Heart left ventricle (tissue), 16 donors: ENCODE data around the gene SIGMAR1. TPM values are rescaled to one million over a fixed set of nuclear protein-coding genes. Genes with fewer than 3 reads are reported as not detected.

Experiments
- ATAC-seq, 4 donors: fragments of 200-7000 bp; cut with Tn5 transposase; one replicate each; pipeline ENCODE4 v1.9.1; 2020 to 2022; ENCODE audit warnings: moderate library complexity in 4 of 4, mild to moderate bottlenecking in 3 of 4, moderate number of reproducible peaks in 1 of 4
- DNase-seq, 5 donors: peaks; one replicate each; pipeline ENCODE4 v3.0.0-alpha.2; 2020
- H3K27ac ChIP-seq, 12 donors: fragments of 200-600 bp; sonication (generic) in 4 of 12; one replicate each; pipeline versions ENCODE4 v1.5.0 to v1.8.0; 2016 to 2022; ENCODE audit warnings: mild to moderate bottlenecking in 2 of 12
- H3K27me3 ChIP-seq, 9 donors: fragments of 200-600 bp; sonication (generic) in 2 of 9; one replicate each; pipeline versions ENCODE4 v1.5.1 to v1.8.0; 2016 to 2022; ENCODE audit warnings: mild to moderate bottlenecking in 3 of 9
- H3K36me3 ChIP-seq, 9 donors: fragments of 200-600 bp; sonication (generic) in 2 of 9; one replicate each; pipeline versions ENCODE4 v1.5.0 to v1.8.0; 2018 to 2022; ENCODE audit warnings: mild to moderate bottlenecking in 2 of 9
- H3K4me1 ChIP-seq, 12 donors: fragments of 200-600 bp; sonication (generic) in 4 of 12; one replicate each; pipeline versions ENCODE4 v1.5.0 to v1.8.0; 2016 to 2022; ENCODE audit warnings: mild to moderate bottlenecking in 3 of 12
- H3K4me3 ChIP-seq, 12 donors: fragments of 200-600 bp; sonication (generic) in 4 of 12; one replicate each; pipeline versions ENCODE4 v1.5.0 to v1.8.0; 2017 to 2022; ENCODE audit warnings: mild to moderate bottlenecking in 9 of 12, moderate library complexity in 4 of 12
- H3K9me3 ChIP-seq, 12 donors: fragments of 200-600 bp; sonication (generic) in 4 of 12; one replicate each; pipeline versions ENCODE4 v1.5.0 to v1.8.0; 2016 to 2022; ENCODE audit warnings: mild to moderate bottlenecking in 1 of 12
- POLR2A ChIP-seq, 2 donors: fragments of 450-650 bp; IDR thresholded peaks; one replicate each; pipeline ENCODE4 v1.6.1; 2017; ENCODE audit warnings: antibody characterized with exemption in 2 of 2, mild to moderate bottlenecking in 2 of 2, moderate library complexity in 2 of 2
- WGBS, 4 donors: extraction: QIAGEN DNeasy Blood & Tissue Kit in 2 of 4; methylation state at CpG; one replicate each; pipeline versions ENCODE4 v1.1.5 to v1.1.7; 2013 to 2018; 5-methylcytosine and 5-hydroxymethylcytosine counted together
- intact Hi-C, 10 donors: fragments of 100-400 bp; cut with DNase I; formaldehyde crosslinking; loops; one replicate each; pipeline versions ENCODE4 v1.11.1 to v1.14.2; 2022
- long read RNA-seq, 3 donors: library from polyadenylated mRNA; unstranded; transcript quantifications; one replicate each; pipeline ENCODE4 v2.0.0, GENCODE V29; 2020 to 2021
- polyA plus RNA-seq, 2 donors: library from polyadenylated mRNA; stranded (reverse); fragments of 200-250 nt; gene quantifications; one replicate each; pipeline ENCODE4 v1.2.3, GENCODE V29; 2013
- total RNA-seq, 9 donors: library from RNA; depleted of rRNA in 2 of 9; stranded (reverse); fragments of >200 nt in 2 of 9; fragmentation: NEBNext Ultra II Directional in 3 of 9; extraction: Animal tissue kit (Norgen Biotek cat#: 25700) in 3 of 9; gene quantifications; one replicate each; pipeline versions ENCODE4 v1.1.0 to v1.2.4, GENCODE V29; 2016 to 2023
- TF ChIP-seq, protein P1 (sequence below), 12 donors: fragments of 200-600 bp; sonication (generic) in 4 of 12; IDR thresholded peaks; one replicate each; pipeline versions ENCODE4 v1.5.0 to v1.8.0; 2018 to 2022; ENCODE audit warnings: antibody characterized with exemption in 12 of 12, mild to moderate bottlenecking in 5 of 12
- donor health status: ischemic (EF 13 %, LVEDD 7.1; RV severe dilation, severe dysfunction).
- donor health status: healthy with polysubstance abuse.
- donor health status: DM: no; HTN: yes; CAD: no.
- donor health status: DM: no; HTN: no; CAD: no.
- donor health status: ischemic (EF 25% LVEDD 6.9; RV normal size, moderate dysfunction).
- donor health status: ischemic (EF 25% LVEDD 5.7; RV mildly dilated, moderate dysfunction).
- donor health status: healthy.
- donor health status: DM: yes; HTN: yes; CAD: no.
- donor health status: ischemic (EF 35%, LVEDD 5.7; RV mildly dilated, moderate dysfunction).
- donor health status: nonischemic (EF 11% LVEDD 7.7; RV severe dilation, severe dysfunction).
- donor health status: DM: yes; HTN: yes; CAD: no.
- donor health status: PGD.
- donor health status: ischemic (EF 29% LVEDD 5.4; RV normal size, mild dysfunction).
- donor health status: nonischemic (EF 23%, LVEDD 6.1; RV moderate dilation, normal function).

Gene SIGMAR1
- total RNA-seq, result 10 to 100 TPM; 17.0 to 40.8 (median 24.9) TPM
- 10 to 100 TPM; 21.1 to 55.3 TPM for polyA plus RNA-seq
- long read RNA-seq, donor 1, transcript SIGMAR1-201 (4 exons, 1,656 nt), result major isoform, 36 of 45 reads
- long read RNA-seq, donor 1, partial matches to known transcripts, result 0 of 45 reads
- long read RNA-seq, donor 1, other reads (novel, unspliced or antisense), result 7 of 45 reads
- long read RNA-seq, donor 2, transcript SIGMAR1-202 (4 exons, 1,582 nt), result minor isoform, 5 of 224 reads
- long read RNA-seq, donor 2, transcript SIGMAR1-203 (3 exons, 1,743 nt), result minor isoform, 5 of 224 reads
- long read RNA-seq, donor 2, transcript SIGMAR1-207 (3 exons, 610 nt), result minor isoform, 6 of 224 reads
- long read RNA-seq, donor 2, transcript SIGMAR1-201 (4 exons, 1,656 nt), result major isoform, 193 of 224 reads
- long read RNA-seq, donor 2, partial matches to known transcripts, result 2 of 224 reads
- long read RNA-seq, donor 2, other reads (novel, unspliced or antisense), result 12 of 224 reads
- long read RNA-seq, donor 3, transcript SIGMAR1-201 (4 exons, 1,656 nt), result major isoform, 39 of 50 reads
- long read RNA-seq, donor 3, partial matches to known transcripts, result 0 of 50 reads
- long read RNA-seq, donor 3, other reads (novel, unspliced or antisense), result 8 of 50 reads

DNA sequence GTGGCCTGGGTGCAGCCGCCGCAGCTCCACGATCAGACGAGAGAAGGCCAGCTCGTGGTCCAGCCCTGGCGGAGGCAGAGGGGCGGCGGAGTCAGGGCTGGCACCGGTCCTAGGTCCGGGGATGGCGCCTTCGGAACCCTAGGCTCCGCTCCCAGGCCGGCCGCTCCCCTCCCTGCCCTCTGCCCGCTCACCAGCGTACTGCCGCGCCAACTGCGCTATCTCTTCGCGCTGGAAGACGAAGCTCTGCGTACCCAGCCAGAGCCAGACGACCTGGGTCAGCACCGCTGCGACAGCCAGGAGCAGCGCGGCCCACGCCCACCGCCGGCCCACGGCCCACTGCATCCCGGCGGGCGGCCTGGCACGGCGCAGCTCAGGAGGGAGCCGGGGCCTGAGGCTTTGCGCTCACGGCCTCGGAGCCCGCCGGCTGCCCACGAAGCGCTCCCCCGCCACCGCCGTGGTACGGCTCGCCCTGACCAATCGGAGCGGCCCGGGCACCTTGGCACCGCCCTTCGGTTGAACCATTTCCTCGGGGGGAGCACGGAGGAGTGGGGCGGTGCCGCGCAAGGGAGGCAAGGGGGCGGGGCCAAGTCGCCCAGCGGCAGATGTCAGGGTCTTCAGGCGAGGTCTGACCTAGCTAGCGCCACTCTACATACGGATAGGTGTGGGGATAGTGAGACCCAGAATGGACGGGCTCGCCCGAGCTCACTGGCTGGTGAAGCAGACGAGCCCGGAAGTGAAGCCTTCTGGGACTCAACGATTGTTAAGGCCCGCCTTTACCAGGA is at the start of gene SIGMAR1:
TSS of gene SIGMAR1 (minus strand) at position 432 of the 782 bp plus-strand sequence. CDS start at position 342, 90 bp downstream.
- intact Hi-C loops, result no loop called here
- DNase-seq (peak; percentile 94 to 98 (median 96)), ATAC-seq (peak; percentile 91 to 97 (median 97))
- peak within 1 kb of the TSS; percentile 39 to 83 (median 74) for H3K4me3 ChIP-seq
- 0 to 1% (median 0%) methylated on average over 1 to 74 of the region's 74 CpGs for WGBS, 4 donors
- peaks cover 0 to 27% (median 19%) of the 10 kb centered on the region in 12 donors for H3K4me1 ChIP-seq
- no peaks in the 10 kb centered on the region for H3K27me3 ChIP-seq
- H3K36me3 ChIP-seq, result peaks cover 0 to 8% (median 0%) of the 10 kb centered on the region in 9 donors
- TF ChIP-seq, protein P1, sequence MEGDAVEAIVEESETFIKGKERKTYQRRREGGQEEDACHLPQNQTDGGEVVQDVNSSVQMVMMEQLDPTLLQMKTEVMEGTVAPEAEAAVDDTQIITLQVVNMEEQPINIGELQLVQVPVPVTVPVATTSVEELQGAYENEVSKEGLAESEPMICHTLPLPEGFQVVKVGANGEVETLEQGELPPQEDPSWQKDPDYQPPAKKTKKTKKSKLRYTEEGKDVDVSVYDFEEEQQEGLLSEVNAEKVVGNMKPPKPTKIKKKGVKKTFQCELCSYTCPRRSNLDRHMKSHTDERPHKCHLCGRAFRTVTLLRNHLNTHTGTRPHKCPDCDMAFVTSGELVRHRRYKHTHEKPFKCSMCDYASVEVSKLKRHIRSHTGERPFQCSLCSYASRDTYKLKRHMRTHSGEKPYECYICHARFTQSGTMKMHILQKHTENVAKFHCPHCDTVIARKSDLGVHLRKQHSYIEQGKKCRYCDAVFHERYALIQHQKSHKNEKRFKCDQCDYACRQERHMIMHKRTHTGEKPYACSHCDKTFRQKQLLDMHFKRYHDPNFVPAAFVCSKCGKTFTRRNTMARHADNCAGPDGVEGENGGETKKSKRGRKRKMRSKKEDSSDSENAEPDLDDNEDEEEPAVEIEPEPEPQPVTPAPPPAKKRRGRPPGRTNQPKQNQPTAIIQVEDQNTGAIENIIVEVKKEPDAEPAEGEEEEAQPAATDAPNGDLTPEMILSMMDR (IDR thresholded peaks at IDR 0.05), result peak in 2 of 12 donors; percentile 12 to 13
- peak in 1 of 2 donors; percentile 86 for TF ChIP-seq POLR2A (IDR thresholded peaks at IDR 0.05)
- H3K27ac ChIP-seq, result peak within 1 kb of the TSS; percentile 41 to 93 (median 86)
- H3K9me3 ChIP-seq, result no peaks in the 10 kb centered on the region

DNA sequence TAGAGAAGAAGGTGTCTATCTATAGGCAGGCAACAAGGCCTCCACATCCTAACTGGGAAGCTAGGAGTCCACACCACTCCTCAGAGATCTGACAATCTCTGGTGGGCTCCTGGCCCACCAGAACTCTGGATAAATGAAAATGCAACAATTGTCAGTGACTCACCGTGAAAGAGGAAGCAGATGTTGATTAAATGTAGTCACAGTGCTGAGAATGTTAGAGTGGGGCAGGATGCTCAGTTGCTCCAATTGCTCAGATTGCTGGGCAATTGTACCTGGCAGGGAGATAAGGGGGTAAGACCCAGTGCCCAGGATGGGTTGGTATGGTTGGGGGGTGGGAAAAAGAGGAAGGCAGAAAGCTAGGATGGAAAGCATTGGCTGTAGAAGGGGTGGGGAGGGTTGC is 49.1 kb upstream of the SIGMAR1 start:
- no peak for DNase-seq
- no peak for TF ChIP-seq POLR2A (IDR thresholded peaks at IDR 0.05)
- TF ChIP-seq, protein P1 (IDR thresholded peaks at IDR 0.05), result no peak
- Histone ChIP-seq H3K27ac (peak overlapping the region in 1 of 12 donors; percentile 67), H3K4me1 (peaks cover 0 to 33% (median 0%) of the 10 kb centered on the region in 12 donors), H3K9me3 (no peaks in the 10 kb centered on the region), H3K27me3 (no peaks in the 10 kb centered on the region), H3K36me3 (peaks cover 0 to under 1% (median 0%) of the 10 kb centered on the region in 9 donors), H3K4me3 (no peak overlapping the region)
- intact Hi-C loops, result no loop called here
- ATAC-seq, result no peak
- 44 to 70% (median 56%) methylated on average over 1 of the region's 1 CpG for WGBS, 4 donors

DNA sequence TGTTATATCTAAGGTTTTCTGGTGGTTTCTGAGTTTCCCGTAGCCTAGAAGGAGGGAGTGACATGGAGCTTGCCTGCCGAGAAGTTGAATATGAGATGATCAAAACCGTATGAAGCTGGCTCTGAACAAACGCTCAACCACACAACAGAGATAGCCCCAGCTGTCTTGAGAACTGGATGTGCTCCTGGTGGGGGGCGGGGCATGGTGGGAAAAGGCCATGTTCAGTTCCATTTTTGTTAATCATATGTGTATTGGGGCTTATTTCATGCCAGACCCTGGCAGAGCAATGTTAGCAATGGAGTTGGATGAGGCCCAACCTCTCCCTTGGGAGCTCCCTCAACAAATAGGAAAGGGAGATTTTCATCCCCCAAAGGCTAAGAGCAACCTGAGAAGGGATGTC is 48.6 kb upstream of the SIGMAR1 start:
- intact Hi-C loops, result no loop called here
- DNase-seq, result no peak
- no peak overlapping the region for H3K4me3 ChIP-seq
- no peaks in the 10 kb centered on the region for H3K27me3 ChIP-seq
- H3K4me1 ChIP-seq, result peaks cover 0 to 29% (median 0%) of the 10 kb centered on the region in 12 donors
- H3K27ac ChIP-seq, result peak overlapping the region in 1 of 12 donors; percentile 67
- TF ChIP-seq, protein P1 (IDR thresholded peaks at IDR 0.05), result no peak
- no peak for TF ChIP-seq POLR2A (IDR thresholded peaks at IDR 0.05)
- H3K9me3 ChIP-seq, result no peaks in the 10 kb centered on the region
- 70 to 92% (median 83%) methylated on average over 5 of the region's 5 CpGs for WGBS, 4 donors
- H3K36me3 ChIP-seq, result peaks cover 0 to 3% (median 0%) of the 10 kb centered on the region in 9 donors
- ATAC-seq, result peak in 3 of 4 donors; percentile 22 to 52 (median 45)
